Measurements from ENCODE around the gene FNDC11.

The FNDC11 gene

GRCh38 chr20:63540417-63541186 lies 13.4 kb upstream of the FNDC11 start:
- DNase-seq, result no peak

- no peak for DNase-seq
These were observed 12.6 kb upstream of the FNDC11 start for GRCh38 chr20:63541371-63541770.

- DNase-seq, result no peak
These were observed 11.9 kb upstream of the FNDC11 start for GRCh38 chr20:63542031-63542559.

GRCh38 chr20:63542696-63543095 lies 11.3 kb upstream of the FNDC11 start:
- no peak for DNase-seq

GRCh38 chr20:63543131-63543530 lies 10.8 kb upstream of the FNDC11 start:
- DNase-seq, result no peak

GRCh38 chr20:63543733-63544132 lies 10.2 kb upstream of the FNDC11 start:
- no peak for DNase-seq

- no peak for DNase-seq
These were observed 9.6 kb upstream of the FNDC11 start for GRCh38 chr20:63544241-63544957.

GRCh38 chr20:63544958-63545516 lies 8.9 kb upstream of the FNDC11 start:
- no peak for DNase-seq

- DNase-seq, result no peak
These were observed 8.1 kb upstream of the FNDC11 start for GRCh38 chr20:63545814-63546213.

GRCh38 chr20:63546256-63546955 lies 7.6 kb upstream of the FNDC11 start:
- no peak for DNase-seq

GRCh38 chr20:63546956-63547724 lies 6.8 kb upstream of the FNDC11 start:
- no peak for DNase-seq

- DNase-seq, result no peak
These were observed 6.1 kb upstream of the FNDC11 start, which contains the start of gene SRMS for GRCh38 chr20:63547725-63548480. Gene SRMS (minus strand): TSS chr20:63547749. CDS start chr20:63547463, 286 bp downstream.

GRCh38 chr20:63548542-63548941 lies 5.4 kb upstream of the FNDC11 start:
- no peak for DNase-seq

GRCh38 chr20:63549019-63549418 lies 4.9 kb upstream of the FNDC11 start:
- no peak for DNase-seq

GRCh38 chr20:63549679-63550282 lies 4.2 kb upstream of the FNDC11 start:
- DNase-seq, result no peak

GRCh38 chr20:63551068-63551467 lies 2.9 kb upstream of the FNDC11 start:
- DNase-seq, result no peak

- DNase-seq, result peak; percentile 35
These were observed 1.3 kb upstream of the FNDC11 start for GRCh38 chr20:63552481-63553249.

- peak; percentile 92 for DNase-seq
These were observed 567 bp upstream of the FNDC11 start for GRCh38 chr20:63553251-63553932.

Measured in effector CD8-positive, alpha-beta T cell (primary cell).